Ovary (tissue), 3 donors: Measurements from ENCODE around the gene GPHN.

ENCODE experiments used
- CTCF ChIP-seq, 3 donors: fragments of 450-650 bp in 2 of 3; fragments of 200-600 bp in 1 of 3; IDR thresholded peaks; one replicate each; pipeline versions ENCODE4 v1.5.1 to v1.8.0; 2016 to 2022; ENCODE audit warnings: antibody characterized with exemption in 3 of 3, mild to moderate bottlenecking in 1 of 3
- EP300 ChIP-seq: sonication (generic); formaldehyde crosslinking; IDR thresholded peaks from one replicate; pipeline ENCODE4 v1.6.1; 2017; ENCODE audit warnings: antibody characterized with exemption
- POLR2A ChIP-seq: fragments of 450-650 bp; IDR thresholded peaks from one replicate; pipeline ENCODE4 v1.6.1; 2017; ENCODE audit warnings: antibody characterized with exemption, mild to moderate bottlenecking, moderate library complexity
- donor health status: DM: no; HTN: no; CAD: no.

GRCh38 chr14:66739826-66740225, 231.9 kb downstream of the GPHN start:
- TF ChIP-seq CTCF (IDR thresholded peaks at IDR 0.05) (no peak), POLR2A (no peak), EP300 (no peak)
